Measurements from ENCODE around the gene SIMC1. TPM values are rescaled to one million over a fixed set of nuclear protein-coding genes. Genes with fewer than 3 reads are reported as not detected.

Gene SIMC1
- total RNA-seq, 1 donor from 2014 or later, result 11.5 TPM

- Histone ChIP-seq H3K36me3 (ENCODE audit: control insufficient read depth, insufficient read depth, low read length) (peaks cover 2% of the 10 kb centered on the region), H3K4me3 (ENCODE audit: low read depth, low read length) (no peak overlapping the region), H3K27me3 (ENCODE audit: control insufficient read depth, insufficient read depth, low read length) (no peaks in the 10 kb centered on the region)
- no peak for DNase-seq (ENCODE audit: low read depth)
- TF ChIP-seq, protein P1, sequence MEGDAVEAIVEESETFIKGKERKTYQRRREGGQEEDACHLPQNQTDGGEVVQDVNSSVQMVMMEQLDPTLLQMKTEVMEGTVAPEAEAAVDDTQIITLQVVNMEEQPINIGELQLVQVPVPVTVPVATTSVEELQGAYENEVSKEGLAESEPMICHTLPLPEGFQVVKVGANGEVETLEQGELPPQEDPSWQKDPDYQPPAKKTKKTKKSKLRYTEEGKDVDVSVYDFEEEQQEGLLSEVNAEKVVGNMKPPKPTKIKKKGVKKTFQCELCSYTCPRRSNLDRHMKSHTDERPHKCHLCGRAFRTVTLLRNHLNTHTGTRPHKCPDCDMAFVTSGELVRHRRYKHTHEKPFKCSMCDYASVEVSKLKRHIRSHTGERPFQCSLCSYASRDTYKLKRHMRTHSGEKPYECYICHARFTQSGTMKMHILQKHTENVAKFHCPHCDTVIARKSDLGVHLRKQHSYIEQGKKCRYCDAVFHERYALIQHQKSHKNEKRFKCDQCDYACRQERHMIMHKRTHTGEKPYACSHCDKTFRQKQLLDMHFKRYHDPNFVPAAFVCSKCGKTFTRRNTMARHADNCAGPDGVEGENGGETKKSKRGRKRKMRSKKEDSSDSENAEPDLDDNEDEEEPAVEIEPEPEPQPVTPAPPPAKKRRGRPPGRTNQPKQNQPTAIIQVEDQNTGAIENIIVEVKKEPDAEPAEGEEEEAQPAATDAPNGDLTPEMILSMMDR (IDR thresholded peaks at IDR 0.05; ENCODE audit: insufficient read depth, low read length, poor library complexity, severe bottlenecking), result no peak
Measured at GRCh38 chr5:176369934-176370711, 131.9 kb downstream of the SIMC1 start.

DNA sequence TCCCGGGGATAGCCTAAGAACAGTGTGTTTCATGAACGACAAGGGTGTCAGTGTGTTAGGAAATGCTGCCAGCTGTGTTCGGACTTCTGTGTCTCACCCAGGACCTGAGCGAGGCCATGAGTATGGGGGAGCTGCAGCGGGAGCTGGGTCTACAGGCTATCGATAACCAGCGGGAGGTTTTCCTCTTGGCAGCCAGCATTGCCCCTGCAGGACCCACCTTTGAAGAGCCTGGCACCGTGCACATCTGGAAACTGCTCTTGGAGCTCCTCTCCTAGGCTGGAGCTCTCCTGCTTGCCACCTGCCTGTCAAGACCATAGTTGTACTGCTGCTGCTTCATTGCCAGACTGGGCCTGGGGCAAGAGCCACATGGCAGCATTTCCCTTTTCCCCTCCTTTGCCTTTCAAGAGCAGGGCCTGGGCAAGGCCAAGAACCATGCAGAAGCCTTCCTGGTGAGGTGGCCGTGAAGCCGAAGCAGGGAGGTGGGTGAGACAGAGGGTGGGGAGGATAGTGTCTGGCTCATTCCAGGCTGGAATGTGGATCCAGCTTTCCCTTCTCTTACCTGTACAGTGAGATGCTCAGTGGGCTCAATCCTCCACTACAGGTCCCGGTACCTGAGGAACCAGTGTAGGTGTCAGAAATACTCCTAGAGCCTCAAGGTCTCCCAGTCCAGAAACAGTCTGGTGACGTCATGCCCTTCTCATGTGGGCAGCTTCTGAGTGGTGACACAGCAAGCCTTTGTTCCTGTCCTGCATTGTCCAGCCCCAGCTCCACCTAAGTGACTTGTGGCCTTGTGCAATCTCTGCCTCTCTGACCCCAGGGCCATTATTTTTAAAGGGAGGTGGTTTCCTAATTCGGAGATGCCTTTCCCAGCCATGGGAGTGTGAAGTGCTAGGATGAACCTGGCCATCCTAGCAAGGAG is 133.7 kb downstream of the SIMC1 start:
- TF ChIP-seq, protein P1 (IDR thresholded peaks at IDR 0.05; ENCODE audit: insufficient read depth, low read length, poor library complexity, severe bottlenecking), result no peak
- Histone ChIP-seq H3K36me3 (ENCODE audit: control insufficient read depth, insufficient read depth, low read length) (peaks cover 2% of the 10 kb centered on the region), H3K27me3 (ENCODE audit: control insufficient read depth, insufficient read depth, low read length) (no peaks in the 10 kb centered on the region), H3K4me3 (ENCODE audit: low read depth, low read length) (no peak overlapping the region)
- DNase-seq (ENCODE audit: low read depth), result no peak

- Histone ChIP-seq H3K4me3 (ENCODE audit: low read depth, low read length) (no peak overlapping the region), H3K36me3 (ENCODE audit: control insufficient read depth, insufficient read depth, low read length) (peaks cover 2% of the 10 kb centered on the region), H3K27me3 (ENCODE audit: control insufficient read depth, insufficient read depth, low read length) (no peaks in the 10 kb centered on the region)
- TF ChIP-seq, protein P1 (IDR thresholded peaks at IDR 0.05; ENCODE audit: insufficient read depth, low read length, poor library complexity, severe bottlenecking), result no peak
- DNase-seq (ENCODE audit: low read depth), result no peak
Measured at GRCh38 chr5:176373100-176373818, 135.0 kb downstream of the SIMC1 start.

- no peak for DNase-seq (ENCODE audit: low read depth)
- TF ChIP-seq, protein P1 (IDR thresholded peaks at IDR 0.05; ENCODE audit: insufficient read depth, low read length, poor library complexity, severe bottlenecking), result no peak
- no peaks in the 10 kb centered on the region for H3K27me3 ChIP-seq (ENCODE audit: control insufficient read depth, insufficient read depth, low read length)
- H3K4me3 ChIP-seq (ENCODE audit: low read depth, low read length), result no peak overlapping the region
- peaks cover 3% of the 10 kb centered on the region for H3K36me3 ChIP-seq (ENCODE audit: control insufficient read depth, insufficient read depth, low read length)
Measured at GRCh38 chr5:176379881-176380280, 141.7 kb downstream of the SIMC1 start.

GRCh38 chr5:176381423-176381822 is 143.2 kb downstream of the SIMC1 start:
- Histone ChIP-seq H3K27me3 (ENCODE audit: control insufficient read depth, insufficient read depth, low read length) (no peaks in the 10 kb centered on the region), H3K36me3 (ENCODE audit: control insufficient read depth, insufficient read depth, low read length) (peaks cover 3% of the 10 kb centered on the region), H3K4me3 (ENCODE audit: low read depth, low read length) (no peak overlapping the region)
- no peak for DNase-seq (ENCODE audit: low read depth)
- TF ChIP-seq, protein P1 (IDR thresholded peaks at IDR 0.05; ENCODE audit: insufficient read depth, low read length, poor library complexity, severe bottlenecking), result no peak
